Measurements from ENCODE around the gene PRCP. TPM values are rescaled to one million over a fixed set of nuclear protein-coding genes. Genes with fewer than 3 reads are reported as not detected.

Gene PRCP
- total RNA-seq, 1 experiment from 2014 or later = 25.1 TPM

DNA sequence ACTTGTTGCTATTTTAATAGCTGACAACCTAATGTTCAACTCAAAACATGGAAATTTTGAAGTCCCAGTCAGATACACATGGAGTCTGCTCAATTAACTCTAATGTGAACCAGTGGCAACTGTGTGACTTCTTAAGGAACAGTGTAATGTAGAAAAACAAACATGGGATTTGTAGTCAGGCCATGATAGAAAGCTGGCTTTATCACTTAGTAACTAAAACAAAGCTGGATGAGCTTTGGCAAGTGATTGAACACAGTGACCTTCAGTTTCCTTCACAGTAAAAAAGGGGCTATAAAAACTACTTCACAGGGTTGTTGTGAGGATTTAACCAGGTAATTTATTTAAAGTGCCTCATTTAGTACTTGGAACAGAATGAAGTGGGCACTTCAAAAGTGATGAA, 62.6 kb downstream of the PRCP start:
- Histone ChIP-seq H3K27me3 (replicated peaks; ENCODE audit: insufficient read depth, low read depth, low read length, poor library complexity) (no peaks in the 10 kb centered on the region), H3K4me1 (ENCODE audit: insufficient read depth, low read length, poor library complexity, severe bottlenecking) (no peaks in the 10 kb centered on the region), H3K9me3 (ENCODE audit: low read depth, low read length, poor library complexity, severe bottlenecking) (no peaks in the 10 kb centered on the region), H3K36me3 (ENCODE audit: insufficient read depth, low read length, poor library complexity, severe bottlenecking) (no peaks in the 10 kb centered on the region), H3K4me3 (ENCODE audit: low read depth, low read length, poor library complexity, severe bottlenecking) (no peak overlapping the region), H3K27ac (ENCODE audit: low read depth, low read length, poor library complexity, severe bottlenecking) (no peak overlapping the region)
- ChIA-PET POLR2A (ENCODE audit: low non-redundant PET) (no interaction called here), CTCF (no interaction called here)
- TF ChIP-seq CTCF (conservative IDR thresholded peaks at IDR 0.05; ENCODE audit: low read depth, low read length) (no peak), EZH2 (IDR thresholded peaks at IDR 0.05; ENCODE audit: borderline replicate concordance, low read depth, low read length, poor library complexity, severe bottlenecking) (no peak)
- no peak for DNase-seq (ENCODE audit: low spot score)
- BruUV-seq (replicated peaks) = no TSS peak
- intact Hi-C loops (cut with micrococcal nuclease; ENCODE audit: unreplicated experiment) = no loop called here

GRCh38 chr11:82832983-82833382, 67.2 kb downstream of the PRCP start:
- Histone ChIP-seq H3K4me3 (ENCODE audit: low read depth, low read length, poor library complexity, severe bottlenecking) (no peak overlapping the region), H3K4me1 (ENCODE audit: insufficient read depth, low read length, poor library complexity, severe bottlenecking) (no peaks in the 10 kb centered on the region), H3K36me3 (ENCODE audit: insufficient read depth, low read length, poor library complexity, severe bottlenecking) (no peaks in the 10 kb centered on the region), H3K27ac (ENCODE audit: low read depth, low read length, poor library complexity, severe bottlenecking) (no peak overlapping the region), H3K9me3 (ENCODE audit: low read depth, low read length, poor library complexity, severe bottlenecking) (no peaks in the 10 kb centered on the region), H3K27me3 (replicated peaks; ENCODE audit: insufficient read depth, low read depth, low read length, poor library complexity) (no peaks in the 10 kb centered on the region)
- intact Hi-C loops (cut with micrococcal nuclease; ENCODE audit: unreplicated experiment) = no loop called here
- BruUV-seq (replicated peaks) = no TSS peak
- DNase-seq (ENCODE audit: low spot score) = no peak
- TF ChIP-seq CTCF (conservative IDR thresholded peaks at IDR 0.05; ENCODE audit: low read depth, low read length) (no peak), EZH2 (IDR thresholded peaks at IDR 0.05; ENCODE audit: borderline replicate concordance, low read depth, low read length, poor library complexity, severe bottlenecking) (no peak)
- CTCF ChIA-PET = no interaction called here
- POLR2A ChIA-PET (ENCODE audit: low non-redundant PET) = no interaction called here

- CTCF ChIA-PET = no interaction called here
- Histone ChIP-seq H3K4me1 (ENCODE audit: insufficient read depth, low read length, poor library complexity, severe bottlenecking) (no peaks in the 10 kb centered on the region), H3K4me3 (ENCODE audit: low read depth, low read length, poor library complexity, severe bottlenecking) (no peak overlapping the region), H3K27me3 (replicated peaks; ENCODE audit: insufficient read depth, low read depth, low read length, poor library complexity) (no peaks in the 10 kb centered on the region), H3K27ac (ENCODE audit: low read depth, low read length, poor library complexity, severe bottlenecking) (no peak overlapping the region), H3K36me3 (ENCODE audit: insufficient read depth, low read length, poor library complexity, severe bottlenecking) (no peaks in the 10 kb centered on the region), H3K9me3 (ENCODE audit: low read depth, low read length, poor library complexity, severe bottlenecking) (no peaks in the 10 kb centered on the region)
- POLR2A ChIA-PET (ENCODE audit: low non-redundant PET) = no interaction called here
- no peak for DNase-seq (ENCODE audit: low spot score)
- intact Hi-C loops (cut with micrococcal nuclease; ENCODE audit: unreplicated experiment) = no loop called here
- BruUV-seq (replicated peaks) = no TSS peak
- TF ChIP-seq EZH2 (IDR thresholded peaks at IDR 0.05; ENCODE audit: borderline replicate concordance, low read depth, low read length, poor library complexity, severe bottlenecking) = no peak
- TF ChIP-seq CTCF (conservative IDR thresholded peaks at IDR 0.05; ENCODE audit: low read depth, low read length) = no peak
Measured at GRCh38 chr11:82831364-82831763, 68.9 kb downstream of the PRCP start.
